Activated CD8-positive, alpha-beta memory T cell treated with anti-CD3 and anti-CD28 coated beads, Interleukin-2, amount 50 U/mL, for 4 hours (primary cell): ENCODE measurements around the gene ZNF557.
"Not testable (repeated sequence)": the region's sequence is repeated elsewhere in the genome, so short reads cannot be mapped to it uniquely, and the experiment has no call there.

Experiments used
- DNase-seq: peaks from one replicate; pipeline ENCODE4 v3.0.0-alpha.2; 2020

ZNF557 gene

GRCh38 chr19:7069042-7069903 is at the start of gene ZNF557:
TSS of gene ZNF557 (plus strand) at chr19:7069703. CDS start at chr19:7075075, 5,372 bp downstream.
- peak; percentile 99 for DNase-seq

GRCh38 chr19:7021331-7021730 is 48.2 kb upstream of the ZNF557 start, which contains the start of gene MBD3L2B:
TSS of gene MBD3L2B (minus strand) at chr19:7021431. CDS start at chr19:7021397, 34 bp downstream.
- DNase-seq, result not testable (repeated sequence)

GRCh38 chr19:7028790-7029189 is 40.7 kb upstream of the ZNF557 start:
- DNase-seq, result not testable (repeated sequence)

GRCh38 chr19:7030278-7030677 is 39.2 kb upstream of the ZNF557 start, which contains the start of gene MBD3L5:
TSS of gene MBD3L5 (plus strand) at chr19:7030578. CDS start at chr19:7030612, 34 bp downstream.
- not testable (repeated sequence) for DNase-seq

- not testable (repeated sequence) for DNase-seq
Observed at GRCh38 chr19:7040079-7040478, 29.4 kb upstream of the ZNF557 start, which contains the start of gene MBD3L4. TSS of gene MBD3L4 (minus strand) at chr19:7040179. CDS start at chr19:7040144, 35 bp downstream.

GRCh38 chr19:7041563-7041962 is 27.9 kb upstream of the ZNF557 start:
- DNase-seq, result not testable (repeated sequence)

GRCh38 chr19:7049021-7049420 is 20.5 kb upstream of the ZNF557 start, which contains the start of gene MBD3L2:
TSS of gene MBD3L2 (plus strand) at chr19:7049321. CDS start at chr19:7049374, 53 bp downstream.
- DNase-seq, result not testable (repeated sequence)

GRCh38 chr19:7051421-7051820 is 18.1 kb upstream of the ZNF557 start:
- DNase-seq, result not testable (repeated sequence)

GRCh38 chr19:7052896-7053295 is 16.6 kb upstream of the ZNF557 start:
- not testable (repeated sequence) for DNase-seq

- not testable (repeated sequence) for DNase-seq
Observed at GRCh38 chr19:7054635-7055368, 14.7 kb upstream of the ZNF557 start.

GRCh38 chr19:7055679-7056078 is 13.8 kb upstream of the ZNF557 start:
- not testable (repeated sequence) for DNase-seq

GRCh38 chr19:7056371-7056770 is 13.1 kb upstream of the ZNF557 start:
- not testable (repeated sequence) for DNase-seq

GRCh38 chr19:7058576-7058975 is 10.9 kb upstream of the ZNF557 start, which contains the start of gene MBD3L3:
TSS of gene MBD3L3 (minus strand) at chr19:7058676. CDS start at chr19:7058605, 71 bp downstream.
- not testable (repeated sequence) for DNase-seq

- DNase-seq, result not testable (repeated sequence)
Observed at GRCh38 chr19:7059977-7060376, 9.5 kb upstream of the ZNF557 start.

GRCh38 chr19:7063339-7063738 is 6.2 kb upstream of the ZNF557 start:
- no peak for DNase-seq

- DNase-seq, result no peak
Observed at GRCh38 chr19:7063764-7064418, 5.6 kb upstream of the ZNF557 start.

GRCh38 chr19:7067122-7067521 is 2.4 kb upstream of the ZNF557 start:
- not testable (repeated sequence) for DNase-seq

- no peak for DNase-seq
Observed at GRCh38 chr19:7067716-7068115, 1.8 kb upstream of the ZNF557 start.

- no peak for DNase-seq
Observed at GRCh38 chr19:7068599-7068998, 904 bp upstream of the ZNF557 start.

- DNase-seq, result no peak
Observed at GRCh38 chr19:7069904-7070226, 362 bp downstream of the ZNF557 start.

GRCh38 chr19:7072541-7072940 is 3.0 kb downstream of the ZNF557 start:
- no peak for DNase-seq

- DNase-seq, result no peak
Observed at GRCh38 chr19:7074705-7075282, 5.3 kb downstream of the ZNF557 start.
